H1 (cell line): ENCODE data around the gene BNIP2. TPM values are rescaled to one million over a fixed set of nuclear protein-coding genes. Genes with fewer than 3 reads are reported as not detected.

Experiments
- POLR2A ChIP-seq, 2 experiments: IDR thresholded peaks; 1 replicate in 1 of 2; 2 replicates in 1 of 2; pipeline ENCODE4 v1.6.1; 2011; ENCODE audit warnings: low read depth in 2 of 2, low read length in 2 of 2, mild to moderate bottlenecking in 2 of 2; ENCODE audit errors: control extremely low read depth in 1 of 2
- RXRA ChIP-seq: IDR thresholded peaks from 2 replicates; pipeline ENCODE4 v1.6.1; 2011; ENCODE audit warnings: low read depth, mild to moderate bottlenecking, low read length, moderate library complexity; ENCODE audit not compliant: insufficient read depth
- polyA plus RNA-seq, 7 experiments: library from polyadenylated mRNA; depleted of rRNA in 3 of 7; stranded (reverse) in 5 of 7; unstranded in 2 of 7; fragments of >200 nt in 5 of 7; fragments of 200-250 nt in 2 of 7; gene quantifications; 1 replicate in 5 of 7; 2 replicates in 1 of 7; 4 replicates in 1 of 7; pipeline versions ENCODE4 v1.2.1 to v1.2.3, GENCODE V29; 2011 to 2013; ENCODE audit warnings: missing spikeins in 2 of 7, mixed read lengths in 2 of 7
- total RNA-seq: library from RNA; stranded (reverse); fragmentation: NEBNext Ultra II Directional; extraction: Animal tissue kit (Norgen Biotek cat#: 25700); gene quantifications from 2 replicates; pipeline ENCODE4 v1.2.1, GENCODE V29; 2021

BNIP2 gene
- total and polyA plus RNA-seq, 2 of the 8 experiments (the other 6 are each of a cell fraction or from before 2014, with no cell fraction given) = 11.8 to 40.6 TPM

DNA sequence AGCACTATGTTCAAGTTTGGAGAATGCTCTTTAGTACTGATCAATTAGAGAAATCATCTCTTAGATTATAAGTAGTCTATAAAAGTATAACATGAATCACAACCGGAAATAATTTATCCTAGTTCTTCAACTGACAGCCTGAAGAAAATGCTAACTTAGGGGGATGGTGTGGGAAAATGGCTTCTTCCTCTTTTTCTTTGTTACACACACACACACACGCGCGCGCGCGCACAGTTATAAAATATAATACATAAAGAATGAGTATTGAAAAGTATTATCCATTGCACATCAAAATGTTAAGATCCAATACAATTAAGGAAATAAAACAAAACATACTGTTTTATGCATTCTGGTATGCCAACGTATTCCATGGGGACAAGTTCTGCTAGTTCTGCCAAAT, 20.6 kb downstream of the BNIP2 start (continued):
- TF ChIP-seq RXRA (no peak), POLR2A (IDR thresholded peaks at IDR 0.05; ENCODE audit: control extremely low read depth in 1 of 2, low read depth in 2 of 2, low read length in 2 of 2) (no peak)
- TF ChIP-seq, all 59 proteins: peak for 0
